A549 treated with AZD9567 at 1 μM for 4 hours (cell line): Measurements from ENCODE around the gene GRIK1. TPM values are rescaled to one million over a fixed set of nuclear protein-coding genes. Genes with fewer than 3 reads are reported as not detected.

Experiments used
- total RNA-seq: library from RNA; stranded (reverse); fragments of 200-300 nt; extraction: Qiagen RNA extraction; gene quantifications from 5 replicates; pipeline ENCODE4 v1.2.3, GENCODE V29; 2022; ENCODE audit not compliant: insufficient read depth

Gene GRIK1
- total RNA-seq, result not detected in 5 replicates

GRCh38 chr21:29939924-29940275, at the start of gene GRIK1:
Gene GRIK1 (minus strand): TSS chr21:29939996.

Other genes starting within 250 kb of the GRIK1 start
- gene CLDN17, start 226.8 kb upstream of the GRIK1 start, total RNA-seq, result not detected in 5 replicates